H9 (cell line): ENCODE results near the gene KRT81. TPM values are rescaled to one million over a fixed set of nuclear protein-coding genes. Genes with fewer than 3 reads are reported as not detected.

Source experiments
- DNase-seq: peaks from one replicate; pipeline ENCODE4 v3.0.0-alpha.2; 2017
- H2AFZ ChIP-seq: one replicate; pipeline ENCODE4 v1.6.1; 2013; ENCODE audit warnings: mild to moderate bottlenecking, low read length, control low read depth, moderate library complexity
- H2AK5ac ChIP-seq: 2 replicates; pipeline ENCODE4 v1.6.1; 2013; ENCODE audit warnings: low read length, control low read depth, mixed read lengths; ENCODE audit not compliant: insufficient read length
- H2BK120ac ChIP-seq: one replicate; pipeline ENCODE4 v1.6.1; 2013; ENCODE audit warnings: low read depth, mild to moderate bottlenecking, low read length, control low read depth, inconsistent platforms; ENCODE audit not compliant: poor library complexity, severe bottlenecking
- H2BK12ac ChIP-seq: 2 replicates; pipeline ENCODE4 v1.6.1; 2013; ENCODE audit warnings: low read length, control low read depth, mixed read lengths, low read depth; ENCODE audit not compliant: insufficient read length
- H2BK15ac ChIP-seq: 2 replicates; pipeline ENCODE4 v1.6.1; 2013; ENCODE audit warnings: low read depth, low read length, control low read depth
- H2BK20ac ChIP-seq: one replicate; pipeline ENCODE4 v1.6.1; 2013; ENCODE audit warnings: low read depth, mild to moderate bottlenecking, low read length, control low read depth, inconsistent platforms; ENCODE audit not compliant: poor library complexity, severe bottlenecking
- H2BK5ac ChIP-seq: 2 replicates; pipeline ENCODE4 v1.6.1; 2013; ENCODE audit warnings: low read length, control low read depth, mixed read lengths; ENCODE audit not compliant: insufficient read length
- H3K14ac ChIP-seq: 2 replicates; pipeline ENCODE4 v1.6.1; 2013; ENCODE audit warnings: low read length, control low read depth; ENCODE audit not compliant: insufficient read depth
- H3K18ac ChIP-seq: 2 replicates; pipeline ENCODE4 v1.6.1; 2013; ENCODE audit warnings: low read depth, mild to moderate bottlenecking, mixed read lengths, low read length, control low read depth; ENCODE audit not compliant: insufficient read length
- H3K23ac ChIP-seq: 2 replicates; pipeline ENCODE4 v1.6.1; 2013; ENCODE audit warnings: low read length, control low read depth, mixed read lengths, low read depth; ENCODE audit not compliant: insufficient read length
- H3K23me2 ChIP-seq: 2 replicates; pipeline ENCODE4 v1.6.1; 2013; ENCODE audit warnings: low read depth, mild to moderate bottlenecking, mixed read lengths, low read length, control low read depth; ENCODE audit not compliant: insufficient read length, poor library complexity, severe bottlenecking
- H3K27ac ChIP-seq: 2 replicates; pipeline ENCODE4 v1.5.1; 2013; ENCODE audit warnings: low read length, control low read depth, mixed read lengths, low read depth; ENCODE audit not compliant: insufficient read length
- H3K27me3 ChIP-seq: 2 replicates; pipeline ENCODE4 v1.6.1; 2013; ENCODE audit warnings: low read length, control low read depth, inconsistent platforms; ENCODE audit not compliant: insufficient read depth
- H3K4ac ChIP-seq: 2 replicates; pipeline ENCODE4 v1.6.1; 2013; ENCODE audit warnings: low read depth, mild to moderate bottlenecking, control low read depth, inconsistent platforms, low read length, moderate library complexity
- H3K4me1 ChIP-seq: 2 replicates; pipeline ENCODE4 v1.6.1; 2013; ENCODE audit warnings: low read length, control low read depth, inconsistent platforms; ENCODE audit not compliant: insufficient read depth
- H3K4me2 ChIP-seq: 2 replicates; pipeline ENCODE4 v1.6.1; 2013; ENCODE audit warnings: low read length, control low read depth, mixed read lengths; ENCODE audit not compliant: insufficient read length, insufficient read depth
- H3K56ac ChIP-seq: 2 replicates; pipeline ENCODE4 v1.6.1; 2013; ENCODE audit warnings: low read depth, mild to moderate bottlenecking, mixed read lengths, low read length, control low read depth; ENCODE audit not compliant: insufficient read length
- H3K79me1 ChIP-seq: 2 replicates; pipeline ENCODE4 v1.6.1; 2013; ENCODE audit warnings: low read depth, mild to moderate bottlenecking, moderate library complexity, low read length, control low read depth, inconsistent platforms; ENCODE audit not compliant: insufficient read depth, poor library complexity, severe bottlenecking
- H3K79me2 ChIP-seq: 2 replicates; pipeline ENCODE4 v1.6.1; 2013; ENCODE audit warnings: low read length, control low read depth, inconsistent platforms; ENCODE audit not compliant: insufficient read depth
- H3K9ac ChIP-seq: 2 replicates; pipeline ENCODE4 v1.6.1; 2013; ENCODE audit warnings: low read length, control low read depth, mixed read lengths; ENCODE audit not compliant: insufficient read length; ENCODE audit errors: extremely low read depth
- H3K9me3 ChIP-seq: one replicate; pipeline ENCODE4 v1.6.1; 2013; ENCODE audit warnings: low read depth, low read length, inconsistent platforms; ENCODE audit not compliant: control insufficient read depth
- H3T11ph ChIP-seq: one replicate; pipeline ENCODE4 v1.6.1; 2013; ENCODE audit warnings: mild to moderate bottlenecking, low read length, control low read depth, inconsistent platforms
- H4K20me1 ChIP-seq: one replicate; pipeline ENCODE4 v1.6.1; 2013; ENCODE audit not compliant: control insufficient read depth, insufficient read length, insufficient read depth
- H4K5ac ChIP-seq: 2 replicates; pipeline ENCODE4 v1.6.1; 2013; ENCODE audit warnings: low read depth, mild to moderate bottlenecking, mixed read lengths, low read length, control low read depth; ENCODE audit not compliant: insufficient read length
- H4K8ac ChIP-seq: replicated peaks from 2 replicates; pipeline ENCODE4 v1.6.1; 2013; ENCODE audit warnings: low read length, control low read depth, mixed read lengths, low read depth; ENCODE audit not compliant: insufficient read length
- H4K91ac ChIP-seq: 2 replicates; pipeline ENCODE4 v1.6.1; 2013; ENCODE audit warnings: low read depth, mild to moderate bottlenecking, moderate library complexity, mixed read lengths, low read length, control low read depth; ENCODE audit not compliant: insufficient read length
- H3K27ac Mint-ChIP-seq, 3 experiments: 2 replicates in 2 of 3; 3 replicates in 1 of 3; pipeline ENCODE4 v1.8.0; 2020 to 2021; ENCODE audit warnings: mixed read lengths in 3 of 3, mild to moderate bottlenecking in 1 of 3, moderate library complexity in 1 of 3
- H3K27me3 Mint-ChIP-seq: 2 replicates; pipeline ENCODE4 v1.8.0; 2021; ENCODE audit warnings: low read depth, mild to moderate bottlenecking, moderate library complexity, mixed read lengths
- H3K36me3 Mint-ChIP-seq, 3 experiments: 2 replicates in 2 of 3; 3 replicates in 1 of 3; pipeline ENCODE4 v1.8.0; 2020 to 2021; ENCODE audit warnings: low read depth in 3 of 3, mixed read lengths in 3 of 3; ENCODE audit not compliant: insufficient read depth in 1 of 3
- H3K4me1 Mint-ChIP-seq, 2 experiments: 2 replicates each; pipeline ENCODE4 v1.8.0; 2020; ENCODE audit warnings: mixed read lengths in 2 of 2
- H3K4me3 Mint-ChIP-seq, 2 experiments: 2 replicates in 1 of 2; 3 replicates in 1 of 2; pipeline ENCODE4 v1.8.0; 2020 to 2021; ENCODE audit warnings: mild to moderate bottlenecking in 2 of 2, mixed read lengths in 2 of 2, moderate library complexity in 1 of 2
- H3K9me3 Mint-ChIP-seq, 2 experiments: 2 replicates in 1 of 2; 3 replicates in 1 of 2; pipeline ENCODE4 v1.8.0; 2020; ENCODE audit warnings: mild to moderate bottlenecking in 2 of 2, mixed read lengths in 2 of 2, moderate library complexity in 1 of 2
- WGBS: extraction: QIAGEN DNeasy Blood & Tissue Kit; methylation state at CpG from one replicate; pipeline ENCODE4 v1.1.7; 2013; ENCODE audit warnings: missing lambda C conversion rate, low lambda C conversion rate, mixed read lengths; ENCODE audit not compliant: insufficient read length; ENCODE audit errors: extremely low coverage; 5-methylcytosine and 5-hydroxymethylcytosine counted together
- total RNA-seq: library from RNA; stranded (reverse); gene quantifications from 2 replicates; pipeline ENCODE4 v1.2.1, GENCODE V29; 2021
- TF ChIP-seq, protein P1 (sequence below): fragments of 200-600 bp; sonication (generic); conservative IDR thresholded peaks from 3 replicates; pipeline ENCODE4 v1.8.0; 2021; ENCODE audit warnings: antibody characterized with exemption, mild to moderate bottlenecking

The KRT81 gene
- total RNA-seq, 1 experiment from 2014 or later: not detected

DNA sequence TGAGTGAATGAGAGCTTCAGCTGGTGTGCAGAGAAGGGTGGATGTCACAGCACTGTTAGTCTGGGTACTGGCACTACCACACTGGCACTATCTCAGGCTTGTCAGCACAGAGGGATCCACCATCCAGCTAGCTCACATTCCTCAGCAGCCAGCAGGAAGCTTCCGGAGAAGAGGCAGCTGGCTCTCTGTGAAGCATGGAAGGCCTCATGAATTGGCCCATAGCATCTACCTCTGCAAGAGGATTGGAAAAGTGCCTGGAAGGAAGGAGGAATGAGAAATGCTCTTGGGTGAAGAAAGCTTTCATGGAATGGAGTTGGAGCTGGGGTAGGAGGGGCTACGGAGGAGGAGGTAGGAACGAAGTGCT is 19.9 kb upstream of the KRT81 start:
- Mint-ChIP-seq H3K4me1 (peaks cover 5 to 6% of the 10 kb centered on the region in 2 experiments), H3K9me3 (no peaks in the 10 kb centered on the region), H3K27me3 (peaks cover 74% of the 10 kb centered on the region), H3K27ac (no peak overlapping the region), H3K36me3 (no peaks in the 10 kb centered on the region), H3K4me3 (no peak overlapping the region)
- H2BK5ac ChIP-seq: no peak overlapping the region
- no peak overlapping the region for H3K56ac ChIP-seq
- no peak overlapping the region for H2BK12ac ChIP-seq
- TF ChIP-seq, protein P1, sequence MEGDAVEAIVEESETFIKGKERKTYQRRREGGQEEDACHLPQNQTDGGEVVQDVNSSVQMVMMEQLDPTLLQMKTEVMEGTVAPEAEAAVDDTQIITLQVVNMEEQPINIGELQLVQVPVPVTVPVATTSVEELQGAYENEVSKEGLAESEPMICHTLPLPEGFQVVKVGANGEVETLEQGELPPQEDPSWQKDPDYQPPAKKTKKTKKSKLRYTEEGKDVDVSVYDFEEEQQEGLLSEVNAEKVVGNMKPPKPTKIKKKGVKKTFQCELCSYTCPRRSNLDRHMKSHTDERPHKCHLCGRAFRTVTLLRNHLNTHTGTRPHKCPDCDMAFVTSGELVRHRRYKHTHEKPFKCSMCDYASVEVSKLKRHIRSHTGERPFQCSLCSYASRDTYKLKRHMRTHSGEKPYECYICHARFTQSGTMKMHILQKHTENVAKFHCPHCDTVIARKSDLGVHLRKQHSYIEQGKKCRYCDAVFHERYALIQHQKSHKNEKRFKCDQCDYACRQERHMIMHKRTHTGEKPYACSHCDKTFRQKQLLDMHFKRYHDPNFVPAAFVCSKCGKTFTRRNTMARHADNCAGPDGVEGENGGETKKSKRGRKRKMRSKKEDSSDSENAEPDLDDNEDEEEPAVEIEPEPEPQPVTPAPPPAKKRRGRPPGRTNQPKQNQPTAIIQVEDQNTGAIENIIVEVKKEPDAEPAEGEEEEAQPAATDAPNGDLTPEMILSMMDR: no peak
- peaks cover 13% of the 10 kb centered on the region; the same call in 1 of the 2 replicates for H3K27me3 ChIP-seq
- H3K23ac ChIP-seq: no peak overlapping the region
- no peaks in the 10 kb centered on the region for H4K20me1 ChIP-seq
- H2BK120ac ChIP-seq: no peak overlapping the region
- no peak overlapping the region for H3K14ac ChIP-seq
- no peak for DNase-seq
- no peak overlapping the region for H4K91ac ChIP-seq
- no peak overlapping the region for H3K27ac ChIP-seq
- H4K8ac ChIP-seq: no peak overlapping the region
- H3K4me2 ChIP-seq: no peak overlapping the region
- H3K23me2 ChIP-seq: peaks cover 9% of the 10 kb centered on the region
- no peaks in the 10 kb centered on the region for H3K9me3 ChIP-seq
- no peak overlapping the region for H3T11ph ChIP-seq
- no peaks in the 10 kb centered on the region for H3K79me1 ChIP-seq
- H3K4me1 ChIP-seq: no peaks in the 10 kb centered on the region
- WGBS: no CpG with 5 or more reads among the region's 3 CpGs
- no peak overlapping the region for H3K18ac ChIP-seq
- H2BK20ac ChIP-seq: no peak overlapping the region
- H2AFZ ChIP-seq: no peak overlapping the region
- no peak overlapping the region for H4K5ac ChIP-seq
- no peak overlapping the region for H2AK5ac ChIP-seq
- H2BK15ac ChIP-seq: no peak overlapping the region
- H3K9ac ChIP-seq: no peak overlapping the region
- H3K4ac ChIP-seq: no peak overlapping the region
- H3K79me2 ChIP-seq: no peaks in the 10 kb centered on the region
